NT2/D1 (cell line): ENCODE measurements around the gene KDM1A.

Experiments
- SUZ12 ChIP-seq: IDR thresholded peaks from 2 replicates; pipeline ENCODE4 v1.6.1; 2011; ENCODE audit not compliant: insufficient read length, insufficient read depth; ENCODE audit errors: extremely low read depth
- YY1 ChIP-seq: IDR thresholded peaks from 2 replicates; pipeline ENCODE4 v1.6.1; 2011; ENCODE audit not compliant: insufficient read length, insufficient read depth
- ZNF274 ChIP-seq: IDR thresholded peaks from 2 replicates; pipeline ENCODE4 v1.6.1; 2011; ENCODE audit warnings: mild to moderate bottlenecking, low read depth, low read length

GRCh38 chr1:22976127-22976460, 43.2 kb upstream of the KDM1A start:
- TF ChIP-seq YY1 (no peak), SUZ12 (no peak), ZNF274 (no peak)
